CD4-positive, alpha-beta T cell treated with Interleukin-4 for 4 hours (primary cell): ENCODE data around the gene GPER1.
"Not testable (repeated sequence)": the region's sequence is repeated elsewhere in the genome, so short reads cannot be mapped to it uniquely, and the experiment has no call there.

Source experiments
- DNase-seq: peaks from one replicate; pipeline ENCODE4 v3.0.0-alpha.2; 2020

Gene GPER1

GRCh38 chr7:1087952-1088920, at the start of gene GPER1:
GPER1 (plus strand) TSS chr7:1088113; CDS start chr7:1091729, 3,616 bp downstream.
- no peak for DNase-seq

GRCh38 chr7:1040233-1040632, 47.7 kb upstream of the GPER1 start:
- DNase-seq = not testable (repeated sequence)

DNA sequence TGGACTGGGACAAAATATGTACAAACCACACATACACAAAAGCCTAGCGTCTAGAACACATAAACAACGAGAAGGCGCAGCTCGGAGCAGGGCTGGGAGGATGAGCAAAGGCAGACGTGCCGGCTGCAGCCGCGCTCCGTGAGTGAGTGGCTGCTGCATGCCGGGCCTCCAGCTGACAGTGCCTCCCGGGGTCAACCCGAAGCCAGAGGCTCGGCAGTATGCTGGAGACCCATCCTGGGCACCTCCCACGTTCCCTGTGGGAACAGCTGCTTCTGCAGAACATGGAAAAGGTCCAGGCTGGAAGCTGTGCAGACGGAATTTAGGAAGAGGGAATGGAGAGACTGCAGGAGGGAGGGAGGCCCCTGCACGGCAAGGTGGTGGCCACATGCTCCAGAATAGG, 47.1 kb upstream of the GPER1 start:
- DNase-seq = no peak

DNA sequence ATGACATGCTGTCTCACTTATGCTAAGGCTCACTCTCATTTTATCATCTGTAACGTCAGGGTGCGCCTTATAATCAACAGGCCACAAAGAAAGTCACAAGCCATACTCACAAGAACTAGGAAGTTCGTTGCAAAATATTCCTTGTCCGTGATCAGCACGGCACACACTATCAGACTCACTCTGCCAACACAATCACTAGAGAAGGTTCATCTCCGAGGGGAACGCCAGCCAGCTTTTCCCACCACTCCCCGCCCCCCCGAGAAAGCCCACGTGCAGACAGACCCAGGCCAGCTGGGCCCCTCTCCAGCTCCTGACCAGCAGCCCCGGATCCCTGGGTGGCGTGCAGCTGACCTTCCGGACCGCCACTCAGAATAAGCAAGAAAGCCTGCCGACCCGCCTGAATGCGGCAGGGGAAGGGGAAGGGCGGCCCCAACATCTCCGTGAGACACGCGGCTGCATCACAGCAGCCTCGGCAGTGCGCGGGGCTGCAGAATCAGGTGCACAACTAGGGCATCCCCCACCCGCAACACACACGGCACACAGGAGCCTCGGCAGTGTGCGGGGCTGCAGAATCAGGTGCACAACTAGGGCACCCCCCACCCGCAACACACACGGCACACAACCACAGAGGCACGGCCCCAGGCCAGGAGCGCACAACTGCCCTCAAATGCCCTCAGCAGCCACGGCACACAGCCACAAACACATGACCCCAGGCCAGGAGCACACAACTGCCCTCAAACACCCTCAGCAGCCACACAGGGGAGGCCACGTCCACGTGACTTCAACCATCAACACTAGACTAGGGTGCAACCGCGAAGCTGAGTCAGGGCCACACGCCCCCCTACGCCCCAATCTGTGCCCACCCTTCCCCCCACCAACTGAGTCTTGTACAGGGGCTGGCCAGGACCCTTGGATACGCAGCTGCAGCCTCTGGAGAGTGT, 46.1 kb upstream of the GPER1 start:
- peak; percentile 25 for DNase-seq

DNA sequence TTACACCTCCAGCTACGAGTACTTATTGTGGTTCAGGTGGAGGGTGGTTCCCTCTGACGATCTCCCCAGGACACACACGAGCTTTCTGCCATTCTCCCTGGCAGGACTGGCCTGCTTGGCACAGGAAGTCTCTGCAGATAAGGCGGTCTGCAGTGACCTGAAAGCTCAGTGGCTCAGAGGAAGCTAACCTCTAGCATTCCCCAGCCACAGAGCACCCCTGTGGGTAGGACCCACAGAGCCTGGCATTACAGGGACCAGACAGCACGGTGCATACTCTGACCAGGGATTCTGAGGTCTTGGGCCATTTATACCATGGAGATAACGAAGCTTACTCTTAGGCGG, 45.5 kb upstream of the GPER1 start:
- DNase-seq = no peak

DNA sequence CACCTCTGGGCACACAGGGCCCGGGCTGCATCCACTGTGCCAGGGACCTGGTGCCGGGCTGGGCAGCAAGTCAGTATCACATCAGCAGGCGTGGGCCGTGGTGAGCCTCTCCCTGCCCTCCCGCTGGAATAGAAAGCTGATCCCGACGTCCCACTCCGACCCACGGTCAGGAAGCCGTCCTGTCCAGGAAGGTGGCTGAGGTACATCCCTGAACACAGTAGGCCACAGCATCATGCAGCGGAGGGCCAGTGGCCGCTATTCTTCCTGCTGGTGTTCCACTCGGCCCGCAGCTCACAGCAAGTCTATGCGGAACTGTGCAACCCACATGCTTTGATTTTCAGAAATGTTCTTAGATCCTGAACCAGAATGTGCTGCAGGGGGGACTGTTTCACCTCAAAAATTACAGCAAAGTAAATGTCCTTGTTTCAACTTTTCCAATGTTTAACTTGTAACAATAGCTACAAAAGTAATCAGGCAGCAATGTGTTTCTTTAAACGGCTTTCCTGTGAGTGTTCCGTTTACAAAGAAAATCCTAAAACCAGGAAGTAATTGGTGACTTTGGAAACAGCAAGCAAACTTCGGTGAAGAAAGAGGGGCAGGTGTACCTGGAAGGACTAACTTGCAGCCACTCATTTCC, 44.2 kb upstream of the GPER1 start:
- no peak for DNase-seq

DNA sequence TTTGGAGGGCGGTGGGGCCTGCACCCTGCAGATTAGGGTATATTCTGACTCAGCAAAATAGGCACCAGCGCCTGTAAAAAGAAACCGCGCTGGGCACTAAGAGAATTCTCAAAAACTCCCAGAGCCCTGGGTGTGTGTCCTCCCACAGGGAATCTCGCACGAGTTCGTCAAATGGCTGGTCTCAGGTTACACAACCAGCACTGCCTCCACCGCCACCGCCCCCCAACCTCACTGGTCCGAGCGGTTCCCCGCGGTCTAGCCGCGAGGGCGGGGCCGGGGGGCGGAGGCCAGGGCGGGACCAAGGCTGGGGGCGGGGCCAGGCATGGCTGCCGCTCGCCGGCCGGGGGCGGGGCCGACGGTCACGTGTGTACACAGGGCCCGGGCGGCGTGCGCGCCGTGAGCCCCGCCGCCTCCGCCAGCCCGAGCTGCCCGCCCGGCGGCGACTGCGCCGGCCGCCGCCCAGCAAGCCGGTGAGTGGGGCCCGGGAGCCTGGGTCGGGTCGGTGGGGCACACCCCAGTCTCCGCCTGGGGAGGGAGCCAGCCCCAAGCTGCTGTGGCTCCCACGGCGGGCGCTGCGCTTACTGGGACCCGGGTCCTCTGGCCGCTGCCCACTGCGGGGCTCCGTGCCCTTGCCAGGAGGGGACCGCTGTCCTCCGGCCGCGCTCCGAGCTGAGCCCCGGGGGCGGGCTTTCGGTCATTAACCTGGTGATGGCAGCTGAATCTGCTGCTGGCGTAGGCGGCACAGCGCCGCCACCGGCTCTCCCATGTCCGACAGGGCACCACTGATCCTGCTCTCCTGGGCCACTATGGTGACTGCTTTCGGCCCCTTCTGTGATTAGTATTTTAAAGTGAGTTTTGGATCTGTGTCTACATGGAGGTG, 43.5 kb upstream of the GPER1 start, which contains the start of gene GPR146:
TSS of gene GPR146 (plus strand) at position 358 of the 880 bp plus-strand sequence. CDS start 12,970 bp downstream, outside the sequence.
- DNase-seq = peak; percentile 83

DNA sequence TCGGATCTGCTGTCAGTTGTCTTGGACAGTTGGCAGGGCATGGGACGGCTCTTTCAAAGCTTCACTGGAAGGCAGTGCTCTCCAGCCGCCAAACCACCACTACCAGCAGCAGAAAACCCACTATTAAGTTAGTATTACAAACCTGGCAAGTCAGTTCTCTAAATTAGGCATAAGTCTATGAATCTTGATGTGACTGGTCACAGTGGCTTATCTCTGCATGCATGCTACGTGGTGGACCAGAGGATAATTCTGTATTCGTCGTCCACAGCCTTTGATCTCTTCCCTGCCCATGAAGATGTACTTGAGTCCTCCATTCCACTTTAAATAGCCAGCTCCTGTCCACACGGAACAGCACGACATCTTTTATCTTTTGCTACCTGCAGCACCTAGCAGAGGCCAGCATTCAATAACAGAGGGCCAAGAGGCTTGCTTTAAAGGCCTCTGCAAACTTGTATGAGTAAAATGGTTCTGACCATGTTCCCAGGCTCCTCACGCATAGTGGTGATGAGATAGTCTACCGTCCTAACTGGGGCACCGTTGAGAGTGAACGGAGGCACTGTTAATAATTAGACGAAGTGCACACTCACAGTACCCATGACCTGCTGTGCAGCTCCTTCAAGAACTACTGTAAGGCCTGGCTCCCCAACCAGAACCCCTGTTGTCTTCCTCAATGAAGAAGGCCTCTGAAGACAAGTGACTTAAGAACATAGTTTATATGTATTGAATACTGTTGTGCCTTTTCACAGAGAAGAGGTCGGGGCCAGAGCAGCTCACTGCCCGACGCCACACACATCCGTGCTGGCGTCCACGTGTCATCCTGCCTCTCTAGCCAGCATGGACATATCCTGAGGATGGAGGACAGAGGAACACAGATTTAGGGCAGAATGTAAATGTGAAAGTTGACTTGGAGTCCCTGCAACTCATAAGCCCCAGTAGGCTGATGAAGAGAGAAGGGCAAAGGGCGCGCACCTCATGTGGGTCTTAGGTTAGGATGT, 42.5 kb upstream of the GPER1 start:
- no peak for DNase-seq

DNA sequence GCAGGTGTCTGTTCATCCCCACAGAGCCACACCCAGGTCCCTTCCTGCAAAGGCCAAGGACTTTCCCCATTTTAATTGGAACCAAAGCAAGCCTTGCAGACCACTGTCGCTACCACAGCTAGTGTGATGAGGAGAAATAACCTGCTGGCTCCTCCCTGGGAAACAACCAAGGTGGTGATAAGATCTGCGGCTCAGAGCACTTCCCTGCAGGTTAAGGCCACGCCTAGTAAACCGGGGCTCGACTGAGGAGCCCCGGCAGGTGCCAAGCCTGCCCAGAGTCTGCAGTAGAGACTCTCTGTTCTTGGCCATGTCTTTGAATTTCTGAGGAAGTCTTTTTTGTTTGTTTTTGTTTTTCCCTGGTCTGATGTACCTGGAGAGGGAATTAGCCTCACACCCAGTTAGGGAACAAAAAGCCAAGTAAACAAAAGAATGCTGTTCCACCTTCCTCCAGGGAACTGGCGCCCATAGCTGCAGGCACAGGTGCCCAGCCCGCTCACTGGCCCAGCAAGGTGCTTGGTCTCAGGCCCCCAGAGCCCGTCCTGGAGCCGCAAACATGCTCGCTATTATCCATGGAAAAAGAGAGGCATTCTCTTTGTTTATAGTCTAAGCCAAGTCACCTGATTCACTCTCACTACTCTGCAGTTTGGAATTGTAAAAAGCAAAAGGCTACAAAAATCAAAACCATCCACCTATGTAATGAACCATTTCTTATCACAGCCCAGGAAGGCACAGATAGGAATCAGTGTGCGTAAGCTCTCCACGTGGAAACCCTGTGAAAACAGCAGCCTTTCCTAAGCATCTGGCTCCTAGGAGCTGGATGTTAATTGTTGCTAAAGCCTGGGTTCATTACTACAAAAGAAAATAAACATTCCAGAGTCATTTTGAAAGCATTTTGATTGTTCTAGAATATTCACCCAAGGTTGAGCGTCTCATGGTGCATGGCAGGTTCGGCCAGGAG, 40.9 kb upstream of the GPER1 start:
- DNase-seq = peak; percentile 75

GRCh38 chr7:1049006-1049741, 38.7 kb upstream of the GPER1 start:
- DNase-seq = no peak

DNA sequence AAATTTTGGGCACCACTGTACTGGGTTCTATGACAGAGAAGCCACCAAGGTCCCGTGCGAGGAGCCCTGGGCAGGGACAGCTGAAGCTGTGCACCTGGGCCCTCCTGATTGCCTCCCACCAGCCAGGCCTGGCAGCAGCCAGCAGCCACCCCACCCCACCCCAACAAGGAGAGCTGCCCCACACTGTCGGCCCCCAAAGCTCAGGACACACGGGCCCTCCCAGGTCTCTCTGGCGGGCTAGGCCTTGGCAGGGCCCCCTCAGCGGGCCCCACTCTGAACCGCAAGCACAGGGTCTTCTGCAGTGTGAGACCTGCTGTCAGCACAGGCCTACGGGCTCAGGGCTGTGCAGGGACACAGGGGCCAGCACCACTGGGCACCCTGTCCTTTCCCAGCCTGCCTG, 38.1 kb upstream of the GPER1 start:
- DNase-seq = no peak

DNA sequence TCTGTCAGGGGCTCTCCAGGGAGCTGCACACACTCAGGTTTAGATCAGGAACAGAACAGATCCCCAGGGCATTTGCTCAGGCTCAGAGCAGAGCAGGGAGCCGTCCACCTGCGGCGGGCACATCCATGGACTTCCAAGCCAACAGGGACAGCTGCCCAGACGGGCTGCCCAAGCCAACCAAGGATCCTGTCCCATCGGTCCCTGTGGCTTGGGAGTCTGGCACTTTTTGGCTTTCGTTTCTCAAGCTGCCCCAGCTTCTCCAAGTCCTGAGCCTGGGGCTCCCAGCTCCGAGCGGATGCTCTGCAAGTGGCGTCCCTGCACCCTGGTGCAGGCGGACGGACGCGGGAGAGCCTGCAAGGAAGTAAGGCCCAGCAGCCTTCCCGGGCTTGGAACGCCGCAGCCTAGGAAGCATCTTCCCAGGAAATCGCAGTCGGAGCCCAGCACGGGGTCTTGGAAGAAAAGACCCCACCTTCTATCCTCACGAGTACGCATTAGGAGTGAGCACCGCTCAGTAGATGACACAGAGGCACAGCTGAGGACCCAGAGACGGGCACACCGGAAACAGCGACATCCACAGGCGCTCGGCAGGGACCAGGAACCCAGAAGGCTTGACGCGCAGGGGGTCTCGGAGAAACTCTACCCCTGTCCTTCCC, 37.5 kb upstream of the GPER1 start:
- DNase-seq = no peak

GRCh38 chr7:1050956-1051690, 36.8 kb upstream of the GPER1 start:
- DNase-seq = no peak

DNA sequence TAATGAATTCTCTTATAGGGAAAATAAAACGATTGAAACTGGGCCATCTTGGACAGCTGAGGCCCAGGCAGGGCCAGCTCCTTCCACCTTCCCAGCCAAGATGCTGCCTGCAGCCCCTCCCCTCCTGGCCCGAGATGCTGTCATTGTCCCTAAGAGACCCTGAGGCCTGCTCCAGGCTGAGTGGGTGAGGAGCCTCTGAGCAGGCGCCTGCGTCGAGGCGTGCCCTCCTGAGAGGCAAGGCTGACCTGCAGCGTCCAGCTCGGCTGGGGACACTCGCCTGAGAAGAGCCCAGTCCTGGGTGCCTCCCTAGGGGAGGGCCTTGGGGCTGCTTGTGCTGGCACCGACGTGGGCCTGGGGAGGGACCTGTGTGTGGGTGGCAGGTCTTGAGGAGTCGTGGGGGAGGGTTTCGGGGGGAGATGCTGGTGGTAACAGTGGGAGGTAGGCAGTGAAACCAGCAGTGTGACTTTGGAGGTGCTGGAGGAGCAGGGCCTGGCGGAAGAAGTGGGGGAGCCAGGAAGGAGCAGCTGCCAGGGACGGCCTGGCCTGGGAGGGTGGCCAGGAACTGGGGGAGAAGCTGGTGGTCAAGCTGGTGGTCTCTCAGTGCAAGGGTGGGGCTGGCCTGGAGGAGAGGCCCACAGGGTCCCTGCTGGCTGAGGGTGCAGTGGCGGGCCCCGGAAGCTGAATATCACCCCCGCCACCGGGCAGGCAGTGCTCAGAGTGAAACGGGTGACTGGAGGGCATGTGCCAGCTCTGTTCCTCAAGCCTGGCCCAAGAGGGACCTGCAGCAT, 35.7 kb upstream of the GPER1 start:
- DNase-seq = no peak

DNA sequence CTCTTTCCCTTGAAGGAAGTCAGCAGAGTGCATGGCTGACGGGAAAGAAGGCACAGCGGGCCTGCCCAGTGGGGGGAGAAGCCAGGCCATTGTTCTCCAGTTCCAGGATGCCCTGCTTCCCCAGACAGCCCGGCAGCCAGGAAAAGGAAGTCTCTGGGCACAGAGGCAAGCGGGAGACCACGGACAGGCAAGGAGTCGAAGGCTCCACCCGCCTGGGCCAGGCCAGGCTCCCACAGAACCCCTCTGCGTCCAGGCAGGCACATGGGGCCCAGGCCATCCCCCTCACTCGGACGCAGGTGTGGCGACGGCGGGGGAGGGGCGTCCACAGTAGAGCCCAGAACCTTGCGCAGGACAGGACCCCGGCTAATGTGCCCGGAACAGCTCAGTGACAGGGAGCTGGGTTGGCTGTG, 34.9 kb upstream of the GPER1 start:
- DNase-seq = no peak

- DNase-seq = no peak
These were observed 34.0 kb upstream of the GPER1 start for GRCh38 chr7:1053816-1054370.
